MM.1S (cell line): Measurements from ENCODE around the gene NDUFA5.

Experiments
- CTCF ChIP-seq: fragments of 300-600 bp; sonication (generic); IDR thresholded peaks from 2 replicates; pipeline ENCODE4 v1.5.1; 2016; ENCODE audit warnings: antibody characterized with exemption, low read length, mixed read lengths
- EZH2 ChIP-seq: fragments of 300-600 bp; sonication (generic); optimal IDR thresholded peaks from 2 replicates; pipeline ENCODE3; 2017; ENCODE audit warnings: low read depth, mild to moderate bottlenecking, antibody characterized with exemption, low read length, mixed read lengths
- EZH2phosphoT487 ChIP-seq: fragments of 300-600 bp; sonication (generic); IDR thresholded peaks from 2 replicates; pipeline ENCODE4 v1.6.1; 2018; ENCODE audit warnings: antibody characterized with exemption, low read length

DNA sequence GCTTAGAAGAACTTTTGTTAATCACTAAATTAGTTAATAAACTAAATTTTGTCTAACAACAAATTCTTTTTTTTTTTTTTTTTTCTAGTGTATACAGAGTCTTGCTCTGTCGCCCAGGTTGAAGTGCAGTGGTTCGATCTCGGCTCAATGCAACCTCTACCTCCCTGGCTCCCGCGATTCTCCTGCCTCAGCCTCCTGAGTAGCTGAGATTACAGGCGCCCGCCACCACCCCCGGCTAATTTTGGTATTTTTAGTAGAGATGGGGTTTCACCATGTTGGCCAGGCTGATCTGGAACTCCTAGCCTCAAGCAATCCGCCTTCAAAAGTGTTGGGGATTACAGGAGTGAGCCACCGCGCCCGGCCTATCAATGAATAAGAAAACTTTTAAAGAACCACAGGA is 22.1 kb downstream of the NDUFA5 start:
- TF ChIP-seq EZH2, result no peak
- TF ChIP-seq EZH2phosphoT487, result no peak
- TF ChIP-seq CTCF, result no peak
